B cell (primary cell): ENCODE measurements around the gene RTN4RL2.

Source experiments
- CTCF ChIP-seq: fragments of 200-600 bp; IDR thresholded peaks from one replicate; pipeline ENCODE4 v1.8.0; 2022; ENCODE audit warnings: antibody characterized with exemption, mild to moderate bottlenecking
- EZH2 ChIP-seq: IDR thresholded peaks from 2 replicates; pipeline ENCODE4 v1.6.1; 2012; ENCODE audit warnings: borderline replicate concordance, low read depth, mild to moderate bottlenecking, moderate library complexity, low read length; ENCODE audit not compliant: insufficient read depth, poor library complexity, severe bottlenecking

GRCh38 chr11:57421805-57422204 is 38.5 kb upstream of the RTN4RL2 start:
- TF ChIP-seq CTCF (no peak), EZH2 (no peak)
